H1 (cell line): ENCODE measurements around the gene WHAMM. TPM values are rescaled to one million over a fixed set of nuclear protein-coding genes. Genes with fewer than 3 reads are reported as not detected.
"Not testable (repeated sequence)": the region's sequence is repeated elsewhere in the genome, so short reads cannot be mapped to it uniquely, and the experiment has no call there.

Source experiments
- CTCF ChIA-PET: fragments of 300-600 bp; sonication (Branson Sonifier 250); formaldehyde crosslinking; loops from one replicate; lab custom pipeline; 2021; ENCODE audit not compliant: partially characterized antibody; lab: Charles Lee
- POLR2A ChIA-PET: fragments of 300-600 bp; sonication (Branson Sonifier 250); formaldehyde crosslinking; loops from one replicate; lab custom pipeline; 2021; ENCODE audit warnings: inconsistent platforms; ENCODE audit not compliant: partially characterized antibody; lab: Charles Lee
- DNase-seq, 2 experiments: peaks; one replicate each; pipeline versions ENCODE4 v3.0.0 to v3.0.0-alpha.2; 2010 to 2022; ENCODE audit warnings: low spot score in 2 of 2, low read depth in 1 of 2, mixed read lengths in 1 of 2
- FAIRE-seq: peaks from 2 replicates; lab custom pipeline; 2011; peaks lifted over from hg19 to GRCh38; lab: Jason Lieb, UNC
- H2AFZ ChIP-seq: 2 replicates; pipeline ENCODE4 v1.8.1; 2012; ENCODE audit warnings: low read length, inconsistent platforms
- H2AK5ac ChIP-seq: 2 replicates; pipeline ENCODE4 v1.6.1; 2013; ENCODE audit warnings: low read depth, low read length
- H2BK120ac ChIP-seq: replicated peaks from 2 replicates; pipeline ENCODE3; 2013; ENCODE audit warnings: low read depth, low read length, inconsistent platforms
- H2BK12ac ChIP-seq: 2 replicates; pipeline ENCODE4 v1.6.1; 2013; ENCODE audit warnings: low read depth, low read length
- H2BK15ac ChIP-seq: 2 replicates; pipeline ENCODE4 v1.6.1; 2013; ENCODE audit warnings: low read length
- H2BK20ac ChIP-seq: 2 replicates; pipeline ENCODE4 v1.6.1; 2013; ENCODE audit warnings: low read length
- H2BK5ac ChIP-seq: 2 replicates; pipeline ENCODE4 v1.6.1; 2013; ENCODE audit warnings: low read depth, low read length
- H3K14ac ChIP-seq: 2 replicates; pipeline ENCODE4 v1.6.1; 2013; ENCODE audit warnings: inconsistent platforms; ENCODE audit not compliant: insufficient read length
- H3K18ac ChIP-seq: 2 replicates; pipeline ENCODE4 v1.6.1; 2013; ENCODE audit warnings: low read length; ENCODE audit errors: extremely low read depth
- H3K23ac ChIP-seq: 2 replicates; pipeline ENCODE4 v1.6.1; 2013; ENCODE audit warnings: inconsistent platforms; ENCODE audit not compliant: insufficient read length
- H3K23me2 ChIP-seq: 2 replicates; pipeline ENCODE4 v1.6.1; 2013; ENCODE audit warnings: low read depth, low read length
- H3K27ac ChIP-seq: 2 replicates; pipeline ENCODE4 v1.6.1; 2011; ENCODE audit warnings: low read depth, low read length, inconsistent platforms
- H3K27me3 ChIP-seq, 4 experiments: replicated peaks in 1 of 4; 1 replicate in 1 of 4; 2 replicates in 3 of 4; pipeline versions ENCODE4 v1.6.1 to v1.8.1; 2011 to 2013; ENCODE audit warnings: low read length in 3 of 4, mild to moderate bottlenecking in 3 of 4, inconsistent platforms in 2 of 4, mixed read lengths in 2 of 4, moderate library complexity in 1 of 4; ENCODE audit not compliant: control insufficient read depth in 3 of 4, insufficient read depth in 3 of 4; ENCODE audit errors: extremely low read depth in 1 of 4
- H3K36me3 ChIP-seq, 4 experiments: 2 replicates each; pipeline versions ENCODE4 v1.6.1 to v1.8.1; 2011 to 2013; ENCODE audit warnings: mild to moderate bottlenecking in 4 of 4, low read length in 3 of 4, moderate library complexity in 2 of 4, control low read depth in 1 of 4, inconsistent platforms in 1 of 4; ENCODE audit not compliant: insufficient read depth in 4 of 4, control insufficient read depth in 2 of 4
- H3K4ac ChIP-seq: replicated peaks from 2 replicates; pipeline ENCODE3; 2013; ENCODE audit warnings: low read length, low read depth, mixed read lengths, inconsistent platforms; ENCODE audit not compliant: insufficient read length
- H3K4me1 ChIP-seq, 4 experiments: replicated peaks in 1 of 4; 1 replicate in 1 of 4; 2 replicates in 3 of 4; pipeline versions ENCODE4 v1.6.1 to v1.8.1; 2011 to 2013; ENCODE audit warnings: low read length in 3 of 4, inconsistent platforms in 2 of 4, mixed read lengths in 1 of 4; ENCODE audit not compliant: insufficient read depth in 4 of 4, control insufficient read depth in 3 of 4
- H3K4me2 ChIP-seq, 2 experiments: 2 replicates each; pipeline versions ENCODE4 v1.6.1 to v1.8.1; 2011 to 2013; ENCODE audit warnings: low read depth in 2 of 2, low read length in 2 of 2, control low read depth in 1 of 2, inconsistent platforms in 1 of 2, mild to moderate bottlenecking in 1 of 2; ENCODE audit not compliant: insufficient read depth in 1 of 2
- H3K4me3 ChIP-seq, 4 experiments: fragments of 200-600, 300-600 bp in 1 of 4; sonication (generic), shearing (Covaris generic), sonication (Bioruptor Twin) in 1 of 4; 2 replicates each; pipeline versions ENCODE4 v1.5.1 to v1.8.1; 2011 to 2016; ENCODE audit warnings: low read length in 4 of 4, low read depth in 3 of 4, control low read depth in 2 of 4, inconsistent platforms in 2 of 4, mild to moderate bottlenecking in 2 of 4, mixed read lengths in 1 of 4, moderate library complexity in 1 of 4; ENCODE audit not compliant: insufficient read depth in 2 of 4; ENCODE audit errors: extremely low read depth in 1 of 4
- H3K56ac ChIP-seq: replicated peaks from 2 replicates; pipeline ENCODE3; 2013; ENCODE audit warnings: low read depth, mild to moderate bottlenecking, mixed read lengths, low read length, inconsistent platforms; ENCODE audit not compliant: insufficient read length
- H3K79me1 ChIP-seq: 2 replicates; pipeline ENCODE4 v1.6.1; 2013; ENCODE audit warnings: low read depth, low read length, control low read depth
- H3K79me2 ChIP-seq, 2 experiments: 2 replicates each; pipeline versions ENCODE4 v1.6.1 to v1.8.1; 2012 to 2013; ENCODE audit warnings: low read length in 2 of 2, mild to moderate bottlenecking in 2 of 2, inconsistent platforms in 1 of 2; ENCODE audit not compliant: insufficient read depth in 2 of 2, control insufficient read depth in 1 of 2
- H3K9ac ChIP-seq, 4 experiments: replicated peaks in 1 of 4; 1 replicate in 1 of 4; 2 replicates in 3 of 4; pipeline versions ENCODE4 v1.6.1 to v1.8.1; 2011 to 2013; ENCODE audit warnings: low read depth in 3 of 4, low read length in 3 of 4, control low read depth in 2 of 4, mild to moderate bottlenecking in 2 of 4, moderate library complexity in 2 of 4, inconsistent platforms in 1 of 4; ENCODE audit errors: extremely low read depth in 1 of 4
- H3K9me3 ChIP-seq, 2 experiments: 2 replicates each; pipeline versions ENCODE4 v1.6.1 to v1.8.1; 2012 to 2013; ENCODE audit warnings: mild to moderate bottlenecking in 2 of 2, moderate library complexity in 2 of 2, control low read depth in 1 of 2, inconsistent platforms in 1 of 2, low read depth in 1 of 2, low read length in 1 of 2, mixed read lengths in 1 of 2; ENCODE audit not compliant: insufficient read depth in 2 of 2
- H4K20me1 ChIP-seq, 2 experiments: replicated peaks in 1 of 2; 2 replicates each; pipeline versions ENCODE3 to v1.8.1; 2011 to 2013; ENCODE audit warnings: inconsistent platforms in 2 of 2, low read length in 2 of 2, mild to moderate bottlenecking in 1 of 2; ENCODE audit not compliant: insufficient read depth in 2 of 2, control insufficient read depth in 1 of 2
- H4K5ac ChIP-seq: 2 replicates; pipeline ENCODE4 v1.6.1; 2013; ENCODE audit warnings: low read length, low read depth, mixed read lengths, inconsistent platforms; ENCODE audit not compliant: insufficient read length
- H4K8ac ChIP-seq: 2 replicates; pipeline ENCODE4 v1.8.0; 2013; ENCODE audit warnings: mild to moderate bottlenecking, moderate library complexity, low read length, inconsistent platforms; ENCODE audit not compliant: insufficient read depth; ENCODE audit errors: extremely low read depth
- H4K91ac ChIP-seq: replicated peaks from 2 replicates; pipeline ENCODE3; 2013; ENCODE audit warnings: low read length, mixed read lengths, inconsistent platforms; ENCODE audit not compliant: insufficient read length
- WGBS, 2 experiments: shearing (Covaris generic) in 1 of 2; methylation state at CpG; one replicate each; pipeline versions ENCODE4 v1.1.6 to v1.1.7; 2013 to 2015; ENCODE audit warnings: low lambda C conversion rate in 2 of 2, mixed read lengths in 2 of 2, inconsistent platforms in 1 of 2, low coverage in 1 of 2, missing lambda C conversion rate in 1 of 2; ENCODE audit not compliant: insufficient replicate concordance in 2 of 2, insufficient coverage in 1 of 2, insufficient read length in 1 of 2; ENCODE audit errors: extremely low coverage in 1 of 2, missing lambda C conversion rate in 1 of 2; 5-methylcytosine and 5-hydroxymethylcytosine counted together
- polyA plus RNA-seq, 7 experiments: library from polyadenylated mRNA; depleted of rRNA in 3 of 7; stranded (reverse) in 5 of 7; unstranded in 2 of 7; fragments of >200 nt in 5 of 7; fragments of 200-250 nt in 2 of 7; gene quantifications; 1 replicate in 5 of 7; 2 replicates in 1 of 7; 4 replicates in 1 of 7; pipeline versions ENCODE4 v1.2.1 to v1.2.3, GENCODE V29; 2011 to 2013; ENCODE audit warnings: missing spikeins in 2 of 7, mixed read lengths in 2 of 7
- total RNA-seq: library from RNA; stranded (reverse); fragmentation: NEBNext Ultra II Directional; extraction: Animal tissue kit (Norgen Biotek cat#: 25700); gene quantifications from 2 replicates; pipeline ENCODE4 v1.2.1, GENCODE V29; 2021

WHAMM gene
- total and polyA plus RNA-seq, 2 of the 8 experiments (the other 6 are each of a cell fraction or from before 2014, with no cell fraction given) = 1.1 to 3.3 TPM

DNA sequence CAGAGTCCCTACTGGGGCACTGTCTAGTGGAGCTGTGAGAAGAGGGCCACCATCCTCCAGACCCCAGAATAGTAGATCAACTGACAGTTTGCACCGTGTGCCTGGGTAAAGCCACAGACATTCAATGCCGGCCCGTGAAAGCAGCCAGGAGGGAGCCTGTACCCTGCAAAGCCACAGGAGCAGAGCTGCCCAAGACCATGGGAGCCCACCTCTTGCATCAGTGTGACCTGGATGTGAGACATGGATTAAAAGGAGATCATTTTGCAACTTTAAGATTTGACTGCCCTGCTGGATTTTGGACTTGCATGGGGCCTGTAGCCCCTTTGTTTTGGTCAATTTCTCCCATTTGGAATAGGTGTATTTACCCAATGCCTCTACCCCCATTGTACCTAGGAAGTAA, 56.6 kb downstream of the WHAMM start:
- H3K56ac ChIP-seq, H3K27ac ChIP-seq, H2BK120ac ChIP-seq, H3K23me2 ChIP-seq, H3K14ac ChIP-seq, H4K20me1 ChIP-seq, H3K18ac ChIP-seq, H3K23ac ChIP-seq, H2BK12ac ChIP-seq, H3K4ac ChIP-seq, H3K4me2 ChIP-seq, H3K4me3 ChIP-seq, H2BK20ac ChIP-seq, H3K9me3 ChIP-seq, POLR2A ChIA-PET, H4K5ac ChIP-seq, H3K4me1 ChIP-seq, DNase-seq, H3K79me2 ChIP-seq, H2BK15ac ChIP-seq, H2BK5ac ChIP-seq, H4K8ac ChIP-seq, H3K36me3 ChIP-seq, H3K27me3 ChIP-seq, H2AFZ ChIP-seq, H4K91ac ChIP-seq, H3K79me1 ChIP-seq, H2AK5ac ChIP-seq, FAIRE-seq, H3K9ac ChIP-seq: not testable (repeated sequence)
- CTCF ChIA-PET = interaction anchor here (1.0 kb wide), 1 partner anchor 17 kb away, joined by 3 read pairs; no protein-coding TSS in a partner anchor
- 71% methylated on average over 3 of the region's 3 CpGs; no CpG with 5 or more reads in 1 of the 2 experiments for WGBS, 2 experiments
